K562 (cell line): ENCODE results near the gene TRMT1. TPM values are rescaled to one million over a fixed set of nuclear protein-coding genes. Genes with fewer than 3 reads are reported as not detected.

Source experiments
- ADNP ChIP-seq: fragments of 200-800 bp; sonication (Bioruptor generic); IDR thresholded peaks from 2 replicates; pipeline ENCODE4 v1.6.1; 2016; ENCODE audit warnings: missing genetic modification characterization, missing compliant biosample characterization
- AFF1 ChIP-seq, 2 experiments: fragments of 450-650 bp; IDR thresholded peaks; 2 replicates each; pipeline ENCODE4 v1.6.1; 2018; ENCODE audit warnings: mild to moderate bottlenecking in 2 of 2, low read depth in 1 of 2; ENCODE audit not compliant: partially characterized antibody in 2 of 2
- ASH1L ChIP-seq: fragments of 450-650 bp; IDR thresholded peaks from 2 replicates; pipeline ENCODE4 v1.6.1; 2018; ENCODE audit warnings: borderline replicate concordance, mild to moderate bottlenecking, low read depth; ENCODE audit not compliant: partially characterized antibody
- CBX8 ChIP-seq: fragments of 200-600 bp; sonication (generic); IDR thresholded peaks from 2 replicates; pipeline ENCODE4 v1.6.1; 2012; ENCODE audit warnings: borderline replicate concordance, mixed run types, low read depth, mild to moderate bottlenecking, moderate library complexity, mixed read lengths, low read length, control low read depth, inconsistent platforms; ENCODE audit not compliant: poor library complexity, severe bottlenecking; ENCODE audit errors: extremely low read depth
- DDX20 ChIP-seq: fragments of 450-650 bp; IDR thresholded peaks from 2 replicates; pipeline ENCODE4 v1.6.1; 2016; ENCODE audit warnings: missing genetic modification characterization, low read depth, mild to moderate bottlenecking, missing compliant biosample characterization, moderate library complexity
- E2F6 ChIP-seq, 2 experiments: IDR thresholded peaks; 2 replicates each; pipeline ENCODE4 v1.6.1; 2011; ENCODE audit warnings: borderline replicate concordance in 1 of 2, control low read depth in 1 of 2, low read depth in 1 of 2, low read length in 1 of 2, mild to moderate bottlenecking in 1 of 2, mixed read lengths in 1 of 2, moderate library complexity in 1 of 2; ENCODE audit not compliant: insufficient read depth in 1 of 2, insufficient read length in 1 of 2, poor library complexity in 1 of 2, severe bottlenecking in 1 of 2; ENCODE audit errors: extremely low read depth in 1 of 2
- ETV1 ChIP-seq: fragments of 450-650 bp; conservative IDR thresholded peaks from 2 replicates; pipeline ENCODE4 v1.6.1; 2016; ENCODE audit warnings: missing genetic modification characterization, control low read depth, low read depth, missing compliant biosample characterization
- HDAC3 ChIP-seq: fragments of 450-650 bp; IDR thresholded peaks from 2 replicates; pipeline ENCODE4 v1.6.1; 2018; ENCODE audit warnings: borderline replicate concordance, mild to moderate bottlenecking, moderate library complexity; ENCODE audit not compliant: partially characterized antibody
- MECOM ChIP-seq: fragments of 250-450 bp; sonication (Bioruptor Pico); IDR thresholded peaks from 2 replicates; pipeline ENCODE4 v1.8.0; 2022; ENCODE audit warnings: inconsistent platforms
- MEF2A ChIP-seq: IDR thresholded peaks from 2 replicates; pipeline ENCODE4 v1.6.1; 2011; ENCODE audit warnings: low read depth, mild to moderate bottlenecking, low read length, moderate library complexity; ENCODE audit not compliant: control insufficient read depth
- NCOA2 ChIP-seq, 2 experiments: fragments of 450-650 bp; IDR thresholded peaks; 2 replicates each; pipeline ENCODE4 v1.6.1; 2018; ENCODE audit warnings: mild to moderate bottlenecking in 2 of 2, moderate library complexity in 1 of 2; ENCODE audit not compliant: partially characterized antibody in 2 of 2
- OTX1 ChIP-seq: fragments of 450-650 bp; formaldehyde crosslinking; IDR thresholded peaks from 2 replicates; pipeline ENCODE4 v1.4.0; 2022; ENCODE audit warnings: mild to moderate bottlenecking
- PHB2 ChIP-seq: fragments of 450-650 bp; IDR thresholded peaks from 2 replicates; pipeline ENCODE4 v1.6.1; 2017; ENCODE audit warnings: low read depth
- RCOR1 ChIP-seq, 2 experiments: IDR thresholded peaks; 2 replicates each; pipeline ENCODE4 v1.6.1; 2012; ENCODE audit warnings: low read depth in 2 of 2, low read length in 2 of 2, borderline replicate concordance in 1 of 2, improper control_type of control experiment in 1 of 2
- SIN3B ChIP-seq: fragments of 450-650 bp; IDR thresholded peaks from 2 replicates; pipeline ENCODE4 v1.6.1; 2017; ENCODE audit warnings: low read depth, mild to moderate bottlenecking, moderate library complexity
- TRIM28 ChIP-seq: fragments of 450-650 bp; IDR thresholded peaks from 2 replicates; pipeline ENCODE4 v1.6.1; 2017
- ZNF277 ChIP-seq: fragments of 250-450 bp; sonication (Bioruptor Pico); IDR thresholded peaks from 2 replicates; pipeline ENCODE4 v1.8.0; 2022; ENCODE audit warnings: inconsistent platforms, mild to moderate bottlenecking, moderate library complexity, borderline replicate concordance
- polyA plus RNA-seq, 8 experiments: library from polyadenylated mRNA; depleted of rRNA in 4 of 8; stranded (reverse) in 5 of 8; unstranded in 3 of 8; fragments of >200 nt; fragmentation: Nextera tagmentation in 2 of 8; fragmentation: Illumina TruSeq in 1 of 8; extraction: Ambion mirVana in 2 of 8; extraction: Trizol in 1 of 8; gene quantifications; 2 replicates each; pipeline versions ENCODE4 v1.2.1 to v1.2.3, GENCODE V29; 2011 to 2014; ENCODE audit warnings: inconsistent platforms in 1 of 8, missing spikeins in 1 of 8
- total RNA-seq, 7 experiments: library from RNA; depleted of rRNA in 6 of 7; stranded (reverse); fragments of >200 nt in 6 of 7; fragmentation: Illumina TruSeq in 2 of 7; extraction: Trizol in 2 of 7; gene quantifications; 2 replicates each; pipeline versions ENCODE4 v1.2.1 to v1.2.3, GENCODE V29; 2011 to 2021; ENCODE audit warnings: low replicate concordance in 1 of 7
- TF ChIP-seq, protein P1 (sequence below): fragments of 250-450 bp; sonication (Bioruptor Pico); IDR thresholded peaks from 2 replicates; pipeline ENCODE4 v1.5.0; 2021

TRMT1 gene
- total and polyA plus RNA-seq, 9 of the 15 experiments (the other 6 are each of a cell fraction or from before 2014, with no cell fraction given): 5.8 to 158 (median 54.3) TPM

- TF ChIP-seq AFF1 (IDR thresholded peaks at IDR 0.05; ENCODE audit: low read depth in 1 of 2, partially characterized antibody in 2 of 2) (no peak), NCOA2 (IDR thresholded peaks at IDR 0.05; ENCODE audit: partially characterized antibody in 2 of 2) (no peak), SIN3B (no peak), OTX1 (CRISPR knock-in tag) (no peak), TRIM28 (no peak), HDAC3 (peak; percentile 15), E2F6 (IDR thresholded peaks at IDR 0.05; ENCODE audit: borderline replicate concordance in 1 of 2, extremely low read depth in 1 of 2, insufficient read depth in 1 of 2, insufficient read length in 1 of 2, low read depth in 1 of 2, low read length in 1 of 2, poor library complexity in 1 of 2, severe bottlenecking in 1 of 2) (peak in 1 of 2 experiments; percentile 23), ASH1L (no peak), DDX20 (tag) (no peak), ETV1 (peak; percentile 84), MEF2A (0 out of 2 replicates have a peak, but pooled peaks have one; percentile 9), ADNP (tag) (0 out of 2 replicates have a peak, but pooled peaks have one; percentile 27), CBX8 (no peak), MECOM (CRISPR knock-in tag) (no peak), ZNF277 (CRISPR knock-in tag) (no peak), PHB2 (no peak), RCOR1 (IDR thresholded peaks at IDR 0.05; ENCODE audit: borderline replicate concordance in 1 of 2, low read depth in 2 of 2, low read length in 2 of 2) (no peak)
- TF ChIP-seq, protein P1, sequence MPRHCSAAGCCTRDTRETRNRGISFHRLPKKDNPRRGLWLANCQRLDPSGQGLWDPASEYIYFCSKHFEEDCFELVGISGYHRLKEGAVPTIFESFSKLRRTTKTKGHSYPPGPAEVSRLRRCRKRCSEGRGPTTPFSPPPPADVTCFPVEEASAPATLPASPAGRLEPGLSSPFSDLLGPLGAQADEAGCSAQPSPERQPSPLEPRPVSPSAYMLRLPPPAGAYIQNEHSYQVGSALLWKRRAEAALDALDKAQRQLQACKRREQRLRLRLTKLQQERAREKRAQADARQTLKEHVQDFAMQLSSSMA: no peak
Measured at GRCh38 chr19:13155472-13156359, 39.2 kb upstream of the TRMT1 start (continued).
